ENCODE results near the gene ZDHHC11B.

GRCh38 chr5:763397-763796 lies 21.1 kb downstream of the ZDHHC11B start:
- no peak for TF ChIP-seq POLR2A (IDR thresholded peaks at IDR 0.05)
- TF ChIP-seq, protein P1, sequence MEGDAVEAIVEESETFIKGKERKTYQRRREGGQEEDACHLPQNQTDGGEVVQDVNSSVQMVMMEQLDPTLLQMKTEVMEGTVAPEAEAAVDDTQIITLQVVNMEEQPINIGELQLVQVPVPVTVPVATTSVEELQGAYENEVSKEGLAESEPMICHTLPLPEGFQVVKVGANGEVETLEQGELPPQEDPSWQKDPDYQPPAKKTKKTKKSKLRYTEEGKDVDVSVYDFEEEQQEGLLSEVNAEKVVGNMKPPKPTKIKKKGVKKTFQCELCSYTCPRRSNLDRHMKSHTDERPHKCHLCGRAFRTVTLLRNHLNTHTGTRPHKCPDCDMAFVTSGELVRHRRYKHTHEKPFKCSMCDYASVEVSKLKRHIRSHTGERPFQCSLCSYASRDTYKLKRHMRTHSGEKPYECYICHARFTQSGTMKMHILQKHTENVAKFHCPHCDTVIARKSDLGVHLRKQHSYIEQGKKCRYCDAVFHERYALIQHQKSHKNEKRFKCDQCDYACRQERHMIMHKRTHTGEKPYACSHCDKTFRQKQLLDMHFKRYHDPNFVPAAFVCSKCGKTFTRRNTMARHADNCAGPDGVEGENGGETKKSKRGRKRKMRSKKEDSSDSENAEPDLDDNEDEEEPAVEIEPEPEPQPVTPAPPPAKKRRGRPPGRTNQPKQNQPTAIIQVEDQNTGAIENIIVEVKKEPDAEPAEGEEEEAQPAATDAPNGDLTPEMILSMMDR (IDR thresholded peaks at IDR 0.05): no peak

All from tibial nerve (tissue), 3 donors.